HG03097 (cell line): ENCODE results near the gene OR52A5.

Source experiments
- ATAC-seq: cut with Tn5 transposase; IDR thresholded peaks from one replicate; pipeline ENCODE4 v1.9.1; 2021; ENCODE audit not compliant: unreplicated experiment, low FRiP score

The OR52A5 gene

DNA sequence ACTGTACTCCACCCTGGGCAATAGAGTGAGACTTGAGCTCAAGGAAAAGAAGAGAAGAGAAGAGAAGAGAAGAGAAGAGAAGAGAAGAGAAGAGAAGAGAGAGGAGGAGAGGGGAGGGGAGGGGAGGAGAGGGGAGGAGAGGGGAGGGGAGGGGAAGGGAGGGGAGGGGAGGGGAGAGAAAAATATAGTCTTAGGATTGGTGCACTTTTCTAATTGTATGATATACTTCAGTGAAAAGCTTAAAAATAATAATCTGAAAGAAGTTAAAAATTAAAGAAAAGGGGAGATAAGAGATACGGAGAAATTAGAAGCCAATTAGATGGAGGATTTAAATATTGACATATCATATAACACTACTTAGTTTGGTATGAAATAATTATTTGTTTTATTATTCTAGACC lies 19.3 kb downstream of the OR52A5 start:
- no peak for ATAC-seq

DNA sequence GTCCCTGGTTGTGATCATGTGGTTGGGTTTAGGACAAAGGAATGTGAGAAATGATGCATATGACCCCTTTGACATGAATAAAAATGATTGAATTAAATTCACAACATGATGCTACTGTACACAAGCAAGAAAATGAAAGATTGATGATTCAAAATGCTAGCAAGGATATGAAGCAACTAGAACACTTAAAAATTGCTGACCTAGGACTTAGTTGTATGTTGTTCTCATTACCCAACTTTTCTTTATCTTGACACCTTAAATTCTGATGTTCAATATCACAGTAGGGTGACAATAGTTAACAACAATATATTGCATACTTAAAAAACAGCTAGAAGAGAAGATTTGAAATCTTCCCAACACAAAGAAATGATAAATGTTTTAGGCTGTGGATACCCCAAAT lies 20.6 kb downstream of the OR52A5 start:
- ATAC-seq, result no peak

DNA sequence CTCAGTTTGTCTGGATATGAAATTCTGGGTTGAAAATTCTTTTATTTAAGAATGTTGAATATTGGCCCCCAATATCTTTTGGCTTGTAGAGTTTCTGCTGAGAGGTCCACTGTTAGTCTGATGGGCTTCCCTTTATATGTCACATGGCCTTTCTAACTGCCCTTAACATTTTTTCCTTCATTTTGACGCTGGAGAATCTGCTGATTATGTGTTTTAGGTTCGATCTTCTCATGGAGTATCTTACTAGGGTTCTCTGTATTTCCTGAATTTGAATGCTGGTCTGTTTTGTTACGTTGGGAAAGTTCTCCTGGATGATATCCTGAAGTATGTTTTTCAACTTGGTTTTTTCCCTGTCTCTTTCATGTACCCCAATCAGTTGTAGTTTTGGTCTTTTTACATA lies 22.8 kb downstream of the OR52A5 start:
- ATAC-seq, result no peak

DNA sequence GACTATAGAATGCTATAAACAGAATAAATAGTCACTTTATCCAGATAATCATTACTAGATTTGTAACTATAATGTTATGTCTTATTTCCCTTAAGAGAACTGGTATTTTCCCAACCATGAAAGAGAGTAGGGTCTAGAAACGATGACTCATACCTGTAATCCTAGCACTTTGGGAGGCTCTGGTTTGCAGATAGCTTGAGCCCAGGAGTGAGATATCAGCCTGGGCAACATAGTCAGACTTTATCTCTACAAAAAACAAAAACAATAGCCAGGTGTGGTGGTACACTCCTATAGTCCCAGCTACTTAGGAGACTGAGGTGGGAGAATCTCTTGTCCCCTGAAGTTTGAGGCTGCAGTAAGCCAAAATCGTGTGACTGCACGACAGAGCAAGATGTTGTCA lies 30.9 kb downstream of the OR52A5 start:
- ATAC-seq, result no peak

DNA sequence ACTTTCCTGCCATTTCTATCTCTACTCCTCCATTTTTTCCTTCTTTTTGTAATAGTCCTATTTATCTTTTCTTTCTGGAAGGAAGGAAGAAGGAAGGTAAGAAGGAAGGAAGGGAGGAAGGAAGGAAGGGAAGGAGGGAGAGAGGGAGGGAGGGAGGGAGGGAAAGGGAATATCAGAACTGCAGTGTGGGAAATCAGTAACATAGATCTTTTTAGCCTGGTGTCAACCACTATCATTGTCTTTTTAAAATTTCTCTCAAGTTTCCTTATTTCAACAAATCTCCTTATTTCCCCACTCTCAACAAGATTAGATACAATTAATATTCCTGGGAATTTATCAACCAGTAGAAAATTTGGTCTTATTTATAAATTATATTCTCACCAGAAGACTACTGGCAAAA lies 35.1 kb downstream of the OR52A5 start:
- ATAC-seq, result no peak

DNA sequence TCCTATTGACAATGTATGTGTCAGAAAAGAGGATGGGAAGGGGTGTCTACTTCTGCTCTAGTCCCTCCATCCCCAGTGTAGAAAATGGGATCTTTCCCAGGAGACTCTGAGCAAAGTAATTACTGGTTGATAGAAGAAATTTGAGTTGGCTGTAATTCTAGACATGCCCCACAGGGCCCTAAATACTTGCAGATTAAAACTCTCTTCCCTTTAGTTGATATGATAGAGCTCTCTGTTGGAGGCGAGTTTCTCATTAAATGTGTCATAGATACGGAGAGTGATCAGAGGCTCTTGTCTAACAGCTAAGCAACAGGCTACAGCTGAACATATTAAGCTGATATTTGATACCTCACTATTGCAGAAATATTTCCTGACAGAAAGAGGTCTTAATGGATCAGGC lies 35.9 kb downstream of the OR52A5 start:
- ATAC-seq, result no peak

DNA sequence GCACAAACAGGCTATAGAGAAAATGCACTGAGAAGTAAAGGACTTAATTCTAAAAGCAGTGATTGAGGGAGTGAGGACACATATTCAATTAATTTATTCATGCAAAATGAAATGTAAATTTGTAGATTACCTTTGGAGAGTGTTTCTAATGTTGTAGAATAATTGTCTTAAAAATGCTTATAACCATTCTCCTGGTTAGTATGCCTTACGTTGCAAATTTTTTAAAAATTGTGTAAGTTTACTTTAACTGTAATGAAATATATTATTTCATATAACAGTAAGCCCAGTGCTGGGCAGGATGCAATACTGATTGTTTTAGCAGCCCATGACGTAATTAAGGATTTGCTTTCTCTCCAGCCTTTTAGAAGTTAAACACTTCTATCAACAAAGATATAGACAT lies 42.1 kb downstream of the OR52A5 start:
- no peak for ATAC-seq

DNA sequence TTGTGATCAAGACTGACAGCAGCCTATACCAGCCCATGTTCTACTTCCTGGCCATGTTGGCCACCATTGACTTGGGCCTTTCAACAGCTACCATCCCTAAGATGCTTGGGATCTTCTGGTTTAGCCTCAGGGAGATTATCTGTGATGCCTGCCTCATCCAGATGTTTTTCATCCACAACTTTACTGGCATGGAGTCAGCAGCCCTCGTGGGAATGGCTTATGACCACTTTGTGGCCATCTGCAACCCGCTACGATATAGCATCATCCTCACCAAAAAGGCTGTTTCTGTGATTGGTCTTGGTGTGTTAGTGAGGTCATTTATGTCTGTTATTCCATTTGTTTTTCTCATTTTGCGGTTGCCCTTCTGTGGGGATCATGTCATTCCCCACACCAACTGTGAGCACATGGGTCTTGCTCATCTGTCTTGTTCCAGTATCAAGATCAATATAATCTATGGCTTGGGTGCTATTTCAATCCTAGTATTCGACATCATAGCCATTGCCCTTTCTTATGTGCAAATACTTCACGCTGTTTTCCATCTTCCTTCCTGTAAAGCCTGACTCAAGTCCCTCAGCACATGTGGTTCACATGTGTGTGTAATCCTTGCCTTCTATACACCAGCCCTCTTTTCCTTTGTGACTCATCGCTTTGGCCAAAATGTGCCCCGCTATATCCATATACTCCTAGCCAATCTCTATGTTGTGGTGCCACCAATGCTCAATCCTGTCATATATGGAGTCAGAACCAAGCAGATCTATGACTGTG lies 45.2 kb downstream of the OR52A5 start:
- no peak for ATAC-seq

DNA sequence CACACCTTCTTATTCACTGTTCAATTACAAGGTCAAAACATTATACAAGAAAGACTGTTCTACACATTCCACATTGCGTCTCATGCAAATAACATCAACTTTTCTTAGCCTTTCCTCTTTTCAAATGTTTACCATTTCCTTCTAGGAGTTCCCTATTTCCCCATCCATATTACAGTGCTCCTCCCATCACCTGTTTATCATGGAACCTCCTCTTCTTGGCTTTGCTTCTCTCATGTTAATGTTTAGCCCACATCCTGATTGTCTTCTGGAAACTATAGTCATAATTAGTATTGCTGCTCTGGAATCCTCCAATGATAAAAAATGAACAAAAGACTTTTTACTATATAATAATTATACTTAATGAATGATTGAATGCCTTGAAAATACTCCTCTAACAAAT lies 47.5 kb downstream of the OR52A5 start:
- ATAC-seq, result no peak

DNA sequence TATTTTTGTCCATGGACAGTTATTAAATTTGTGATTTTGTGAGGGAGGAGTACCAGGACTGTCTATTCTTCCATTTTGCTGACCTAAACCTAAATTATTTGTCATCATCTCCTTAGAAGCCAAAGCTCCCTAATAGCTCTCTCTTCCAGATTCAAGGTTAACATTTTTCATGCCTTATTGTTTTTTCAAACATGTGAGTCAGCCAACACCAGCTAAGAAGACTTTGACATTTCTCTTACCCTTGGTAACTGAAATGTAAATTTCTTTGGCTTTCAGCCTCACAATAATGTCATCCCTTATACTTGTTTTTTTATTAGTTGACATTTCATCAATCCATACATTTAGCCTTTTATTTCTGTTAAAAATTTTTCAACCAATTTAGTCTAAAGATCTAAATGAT lies 49.6 kb downstream of the OR52A5 start:
- no peak for ATAC-seq

DNA sequence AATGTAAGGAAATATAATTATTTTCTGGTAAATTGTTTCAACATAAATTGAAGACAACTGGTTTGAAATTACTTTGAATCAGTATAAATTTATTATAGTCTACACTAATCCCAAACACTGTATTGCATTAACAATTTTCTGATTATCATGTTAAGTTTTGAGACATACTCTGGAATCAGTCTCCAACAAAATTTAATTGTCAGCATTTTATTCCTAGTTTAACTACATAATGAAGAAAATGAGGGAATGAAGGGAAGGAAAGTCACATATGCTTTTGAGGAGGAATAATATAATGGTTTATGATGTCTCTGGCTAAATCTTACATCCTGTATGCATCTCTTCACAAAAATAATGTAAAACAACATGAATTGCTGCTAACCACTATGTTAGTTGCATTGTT lies 54.6 kb downstream of the OR52A5 start:
- no peak for ATAC-seq

DNA sequence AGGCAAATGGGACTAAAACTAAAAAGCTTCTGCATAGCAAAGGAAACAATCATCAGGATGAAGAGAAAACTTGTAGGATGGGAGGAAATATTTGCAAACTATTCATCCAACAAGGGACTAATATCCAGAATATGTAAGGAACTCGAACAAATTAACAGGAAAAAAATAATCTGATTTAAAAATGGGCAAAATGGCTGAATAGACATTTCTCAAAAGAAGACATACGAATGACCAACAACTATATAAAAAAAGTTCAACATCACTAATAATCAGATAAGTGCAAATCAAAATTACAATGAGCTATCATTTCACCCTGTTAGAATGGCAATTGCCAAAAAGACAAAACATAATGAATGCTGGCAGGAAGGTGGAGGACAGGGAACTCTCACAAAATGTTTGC lies 56.8 kb downstream of the OR52A5 start:
- no peak for ATAC-seq
